GM23248 (cell line): ENCODE measurements around the gene SUPT16H. TPM values are rescaled to one million over a fixed set of nuclear protein-coding genes. Genes with fewer than 3 reads are reported as not detected.
A peak's percentile ranks its signal among the peaks of the same experiment; 100 is the strongest.

Experiments
- DNase-seq: peaks from one replicate; pipeline ENCODE4 v3.0.0-alpha.2; 2015
- H2AFZ ChIP-seq: fragments of 200-600 bp; sonication (generic); 2 replicates; pipeline ENCODE4 v1.6.1; 2016; ENCODE audit warnings: antibody characterized with exemption
- H3F3A ChIP-seq: fragments of 200-600 bp; sonication (generic); 2 replicates; pipeline ENCODE4 v1.6.1; 2016; ENCODE audit warnings: mild to moderate bottlenecking, antibody characterized with exemption, mixed run types; ENCODE audit not compliant: insufficient read depth
- H3K27ac ChIP-seq: fragments of 200-600 bp; sonication (generic); 2 replicates; pipeline ENCODE4 v1.5.1; 2016; ENCODE audit warnings: mild to moderate bottlenecking
- H3K27me3 ChIP-seq: fragments of 200-600 bp; sonication (generic); replicated peaks from 2 replicates; pipeline ENCODE4 v1.6.1; 2016; ENCODE audit warnings: mild to moderate bottlenecking; ENCODE audit not compliant: insufficient read depth
- H3K36me3 ChIP-seq: fragments of 200-600 bp; sonication (generic); 2 replicates; pipeline ENCODE4 v1.6.1; 2016; ENCODE audit warnings: low read depth, mild to moderate bottlenecking
- H3K4me1 ChIP-seq: fragments of 200-600 bp; sonication (generic); 2 replicates; pipeline ENCODE4 v1.6.1; 2016; ENCODE audit warnings: mild to moderate bottlenecking; ENCODE audit not compliant: insufficient read depth
- H3K4me2 ChIP-seq: fragments of 200-600 bp; sonication (generic); one replicate; pipeline ENCODE4 v1.6.1; 2016; ENCODE audit warnings: mild to moderate bottlenecking; ENCODE audit not compliant: unreplicated experiment
- H3K4me3 ChIP-seq: fragments of 200-600 bp; sonication (generic); 2 replicates; pipeline ENCODE4 v1.5.1; 2016; ENCODE audit warnings: mild to moderate bottlenecking
- H3K79me2 ChIP-seq: fragments of 200-600 bp; sonication (generic); 2 replicates; pipeline ENCODE4 v1.6.1; 2016; ENCODE audit warnings: mild to moderate bottlenecking; ENCODE audit not compliant: insufficient read depth
- H3K9ac ChIP-seq: fragments of 200-600 bp; sonication (generic); 2 replicates; pipeline ENCODE4 v1.6.1; 2016; ENCODE audit warnings: mild to moderate bottlenecking
- H3K9me2 ChIP-seq: fragments of 200-600 bp; sonication (generic); 2 replicates; pipeline ENCODE4 v1.6.1; 2016; ENCODE audit warnings: mixed run types, mild to moderate bottlenecking, moderate library complexity; ENCODE audit not compliant: insufficient read depth
- H3K9me3 ChIP-seq: fragments of 200-600 bp; sonication (generic); one replicate; pipeline ENCODE4 v1.6.1; 2017; ENCODE audit warnings: low read depth
- H4K20me1 ChIP-seq: fragments of 200-600 bp; sonication (generic); 2 replicates; pipeline ENCODE4 v1.6.0; 2016; ENCODE audit not compliant: insufficient read depth
- EZH2 ChIP-seq: fragments of 200-600 bp; sonication (generic); IDR thresholded peaks from 2 replicates; pipeline ENCODE4 v1.6.1; 2018; ENCODE audit warnings: antibody characterized with exemption, mild to moderate bottlenecking; ENCODE audit not compliant: insufficient read depth, poor library complexity, severe bottlenecking
- EZH2phosphoT487 ChIP-seq: fragments of 200-600 bp; sonication (generic); IDR thresholded peaks from 2 replicates; pipeline ENCODE4 v1.6.1; 2018; ENCODE audit warnings: antibody characterized with exemption, moderate library complexity, mild to moderate bottlenecking, low read depth; ENCODE audit not compliant: insufficient read depth
- WGBS, 2 experiments: methylation state at CpG; one replicate each; pipeline ENCODE4 v1.1.6; 2015 to 2017; ENCODE audit warnings: low lambda C conversion rate in 2 of 2, low coverage in 1 of 2; ENCODE audit errors: missing lambda C conversion rate in 2 of 2; 5-methylcytosine and 5-hydroxymethylcytosine counted together
- in situ Hi-C: fragments of 300-500 bp; cut with MboI; formaldehyde crosslinking; loops from 2 replicates; pipeline ENCODE4 v1.15.0; 2020
- polyA plus RNA-seq: library from polyadenylated mRNA; unstranded; fragments of >200 nt; fragmentation: Nextera tagmentation; extraction: Ambion mirVana; gene quantifications from 2 replicates; pipeline ENCODE4 v1.2.1, GENCODE V29; 2016
- total RNA-seq: library from RNA; depleted of rRNA; stranded (reverse); fragments of >200 nt; shearing (Covaris generic); gene quantifications from 2 replicates; pipeline ENCODE4 v1.2.3, GENCODE V29; 2014

Gene SUPT16H
- total and polyA plus RNA-seq, 2 experiments from 2014 or later, result 61.7 to 64.7 TPM

GRCh38 chr14:21405097-21405496, 21.3 kb upstream of the SUPT16H start:
- WGBS, 2 experiments, result 71% methylated on average over 3 of the region's 3 CpGs
- TF ChIP-seq EZH2 (no peak), EZH2phosphoT487 (no peak)
- Histone ChIP-seq H2AFZ (no peak overlapping the region), H3K9ac (no peak overlapping the region), H3K9me2 (no peaks in the 10 kb centered on the region), H3K4me3 (no peak overlapping the region), H3K4me2 (no peak overlapping the region), H3K27ac (no peak overlapping the region), H3K4me1 (peaks cover 14% of the 10 kb centered on the region), H3K36me3 (peaks cover 93% of the 10 kb centered on the region), H4K20me1 (no peaks in the 10 kb centered on the region), H3K27me3 (no peaks in the 10 kb centered on the region), H3K79me2 (peaks cover 21% of the 10 kb centered on the region), H3F3A (peaks cover 49% of the 10 kb centered on the region), H3K9me3 (no peaks in the 10 kb centered on the region)
- in situ Hi-C loops, result no loop called here
- peak; percentile 47 for DNase-seq

- Histone ChIP-seq H3K9ac (no peak overlapping the region), H3F3A (no peaks in the 10 kb centered on the region), H2AFZ (no peak overlapping the region), H4K20me1 (no peaks in the 10 kb centered on the region), H3K27ac (no peak overlapping the region), H3K4me3 (no peak overlapping the region), H3K4me2 (no peak overlapping the region), H3K27me3 (no peaks in the 10 kb centered on the region), H3K9me3 (no peaks in the 10 kb centered on the region), H3K79me2 (peaks cover 4% of the 10 kb centered on the region; the same call in 1 of the 2 replicates), H3K9me2 (no peaks in the 10 kb centered on the region), H3K36me3 (peaks cover 88% of the 10 kb centered on the region), H3K4me1 (no peaks in the 10 kb centered on the region)
- TF ChIP-seq EZH2, result no peak
- no peak for TF ChIP-seq EZH2phosphoT487
- WGBS, 2 experiments, result 95% methylated on average over 5 of the region's 5 CpGs
- in situ Hi-C loops, result no loop called here
- no peak for DNase-seq
Observed at GRCh38 chr14:21399311-21399870, 15.6 kb upstream of the SUPT16H start.

- no peak overlapping the region for H3K4me3 ChIP-seq
- H3K4me2 ChIP-seq, result no peak overlapping the region
- peaks cover 89% of the 10 kb centered on the region for H3K36me3 ChIP-seq
- H3F3A ChIP-seq, result no peaks in the 10 kb centered on the region
- H3K27ac ChIP-seq, result no peak overlapping the region
- no peak for DNase-seq
- TF ChIP-seq EZH2phosphoT487, result no peak
- TF ChIP-seq EZH2, result no peak
- in situ Hi-C loops, result no loop called here
- no peaks in the 10 kb centered on the region for H4K20me1 ChIP-seq
- H3K9ac ChIP-seq, result no peak overlapping the region
- no peaks in the 10 kb centered on the region for H3K9me2 ChIP-seq
- H2AFZ ChIP-seq, result no peak overlapping the region
- 86 to 92% methylated on average over 4 of the region's 4 CpGs for WGBS, 2 experiments
- no peaks in the 10 kb centered on the region for H3K27me3 ChIP-seq
- no peaks in the 10 kb centered on the region for H3K4me1 ChIP-seq
- H3K9me3 ChIP-seq, result no peaks in the 10 kb centered on the region
- H3K79me2 ChIP-seq, result peaks cover 4% of the 10 kb centered on the region; the same call in 1 of the 2 replicates
Observed at GRCh38 chr14:21398901-21399300, 15.1 kb upstream of the SUPT16H start.

- Histone ChIP-seq H3K4me2 (no peak overlapping the region), H3K9me2 (no peaks in the 10 kb centered on the region), H3K9ac (no peak overlapping the region), H3K36me3 (peaks cover 83% of the 10 kb centered on the region), H3K4me1 (no peaks in the 10 kb centered on the region), H3K79me2 (no peaks in the 10 kb centered on the region), H3K4me3 (no peak overlapping the region), H4K20me1 (no peaks in the 10 kb centered on the region), H3K27ac (no peak overlapping the region), H2AFZ (no peak overlapping the region), H3K27me3 (no peaks in the 10 kb centered on the region), H3F3A (peaks cover 18% of the 10 kb centered on the region), H3K9me3 (no peaks in the 10 kb centered on the region)
- no peak for TF ChIP-seq EZH2phosphoT487
- TF ChIP-seq EZH2, result no peak
- in situ Hi-C loops, result no loop called here
- 0% methylated on average over 1 of the region's 1 CpG for WGBS, 2 experiments
- DNase-seq, result peak; percentile 9
Observed at GRCh38 chr14:21395450-21395849, 11.6 kb upstream of the SUPT16H start.
